GM18498 (cell line): Measurements from ENCODE around the gene IQCE.
"Not testable (repeated sequence)": the region's sequence is repeated elsewhere in the genome, so short reads cannot be mapped to it uniquely, and the experiment has no call there.

Experiments
- ATAC-seq: cut with Tn5 transposase; IDR thresholded peaks from one replicate; pipeline ENCODE4 v1.9.1; 2021; ENCODE audit warnings: mild to moderate bottlenecking, moderate library complexity; ENCODE audit not compliant: unreplicated experiment

Gene IQCE

DNA sequence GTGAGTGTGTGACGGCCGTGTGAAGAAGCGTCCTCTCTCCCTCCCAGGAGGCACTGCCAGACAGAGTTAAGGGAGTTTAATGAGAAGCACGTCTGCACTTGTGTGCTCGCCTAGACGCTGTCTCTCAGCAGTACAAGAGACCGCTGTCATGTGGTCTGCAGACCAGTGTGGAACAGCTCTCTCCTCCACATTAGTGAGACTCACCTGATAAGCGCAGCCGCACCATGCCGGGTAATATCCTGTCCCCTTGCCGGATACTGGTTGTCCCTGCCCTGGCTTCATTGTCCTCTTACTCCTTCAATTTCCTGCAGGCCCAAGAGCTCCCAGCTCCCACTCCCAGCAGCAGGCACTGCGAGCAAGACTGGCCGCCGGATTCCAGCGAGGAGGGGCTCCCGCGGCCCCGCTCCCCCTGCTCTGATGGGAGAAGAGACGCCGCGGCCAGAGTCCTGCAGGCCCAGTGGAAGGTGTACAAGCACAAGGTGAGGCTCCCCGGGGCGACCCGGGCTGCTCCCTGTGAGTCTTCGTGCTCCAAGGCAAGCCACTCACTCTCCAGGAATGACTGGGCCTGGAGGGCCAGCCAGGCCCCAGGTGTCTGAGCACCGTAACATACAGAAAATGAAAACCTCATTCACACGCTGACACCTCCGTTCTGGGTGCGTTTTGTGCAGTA, 39.5 kb downstream of the IQCE start:
- no peak for ATAC-seq

DNA sequence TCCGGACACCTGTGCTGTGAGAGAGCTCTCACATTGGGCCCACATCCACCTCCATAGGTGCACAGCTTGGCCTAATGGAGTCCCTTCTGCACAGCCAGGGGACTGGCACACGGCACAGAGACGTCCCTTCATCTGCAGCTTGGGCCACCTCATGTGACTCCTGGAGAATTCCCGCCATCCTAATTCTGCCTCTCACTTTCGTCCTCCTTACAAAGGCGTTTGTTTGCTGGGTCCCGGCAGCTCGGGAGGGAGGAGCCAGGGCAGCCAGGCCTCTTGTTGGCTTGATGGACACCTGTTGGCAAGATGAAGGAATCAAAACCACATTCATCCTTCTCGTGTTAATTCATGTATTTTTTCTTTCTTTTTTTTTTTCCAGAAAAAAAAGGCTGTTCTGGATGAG, 42.3 kb downstream of the IQCE start:
- no peak for ATAC-seq

DNA sequence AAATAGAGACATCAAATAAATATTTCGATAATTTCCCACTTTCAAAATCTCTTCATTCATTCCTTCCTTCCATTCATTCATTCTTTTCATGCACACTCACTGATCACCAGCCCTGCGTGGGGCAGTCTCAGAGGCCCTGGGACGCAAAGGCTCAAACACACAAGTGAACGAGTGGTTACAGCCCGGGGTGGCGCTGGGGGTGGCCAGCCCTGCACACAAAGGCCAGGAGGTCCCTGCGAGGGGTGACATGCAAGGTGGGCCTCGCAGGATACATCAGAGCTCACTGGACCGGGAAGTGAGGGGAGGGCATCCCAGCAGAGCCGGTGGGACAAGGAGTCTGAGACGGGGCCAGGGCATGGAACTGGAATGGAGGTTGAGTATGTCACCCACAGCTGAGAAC, 43.1 kb downstream of the IQCE start:
- no peak for ATAC-seq

DNA sequence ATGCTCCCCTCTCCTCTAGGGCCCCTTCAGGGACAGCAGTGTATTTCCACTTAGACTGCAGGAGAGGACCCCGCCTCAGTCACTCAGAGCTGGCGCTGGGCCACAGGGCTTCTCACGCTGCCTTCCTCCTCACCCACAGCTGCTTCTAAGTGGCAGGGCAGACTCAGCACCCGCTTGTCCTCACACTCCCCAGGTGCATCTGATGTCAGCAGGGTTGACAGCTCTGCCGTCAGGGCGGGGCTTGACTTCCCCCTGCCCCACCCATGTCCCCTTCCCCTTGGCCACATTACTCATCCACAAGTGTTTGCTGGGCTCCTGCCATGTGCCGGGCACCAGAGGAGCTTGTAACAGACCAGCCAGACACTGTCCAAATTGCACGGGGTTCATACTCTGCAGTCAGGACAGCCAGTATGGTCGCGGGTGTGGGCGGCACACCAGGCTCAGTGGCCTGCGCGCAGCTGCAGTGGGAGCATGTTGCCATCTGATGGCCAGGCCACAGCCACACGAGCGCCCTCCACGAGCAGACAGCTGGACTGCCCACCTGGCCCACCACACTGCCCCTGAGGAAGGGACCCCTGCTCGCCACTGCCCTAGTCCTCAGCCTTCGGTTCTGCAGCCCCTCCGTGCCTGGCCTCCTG, 43.7 kb downstream of the IQCE start:
- no peak for ATAC-seq

DNA sequence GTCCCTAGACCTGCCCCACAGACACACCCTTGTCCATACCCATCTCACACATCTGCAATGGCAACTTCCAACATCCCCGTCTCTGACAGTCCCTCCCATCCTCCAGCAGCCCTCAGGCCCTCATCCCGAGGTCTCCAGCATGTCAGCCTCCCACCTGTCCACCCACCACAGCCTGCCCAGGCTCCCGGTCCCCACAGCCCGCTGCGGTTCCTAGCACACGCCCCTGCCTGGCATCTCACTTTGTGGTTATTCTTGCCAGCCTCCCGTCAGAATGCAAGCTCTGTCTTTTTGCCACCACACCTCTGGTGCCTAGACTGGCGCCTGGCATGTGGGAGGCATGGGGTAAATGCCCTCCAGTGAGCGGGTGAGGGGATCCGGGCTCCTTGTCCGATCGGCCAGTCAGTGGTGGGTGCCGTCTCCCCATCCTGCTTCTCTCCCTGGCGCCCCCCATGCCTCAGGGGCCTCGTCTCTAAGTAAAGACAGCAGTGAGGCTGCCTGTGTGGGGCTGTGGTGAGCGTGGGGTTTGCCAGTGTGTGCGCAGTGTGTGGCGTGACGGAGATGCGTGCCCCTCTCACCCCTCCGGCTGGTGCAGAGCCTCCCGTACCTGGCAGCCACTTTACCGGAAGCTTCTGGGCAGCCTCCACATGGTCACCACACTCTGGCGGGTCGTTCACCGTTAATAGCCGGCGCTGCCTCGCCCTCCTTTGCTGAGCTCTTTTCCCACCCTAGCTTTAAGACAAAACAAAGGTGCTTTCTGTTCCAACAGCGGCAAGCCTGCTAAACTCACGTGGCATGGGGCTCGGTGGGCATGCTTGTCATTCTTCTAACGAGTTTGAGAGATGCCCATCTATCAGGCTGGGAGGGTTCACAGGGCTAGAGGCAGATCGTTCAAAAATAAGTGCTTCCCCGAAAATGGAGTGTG, 44.5 kb downstream of the IQCE start:
- ATAC-seq, result no peak

DNA sequence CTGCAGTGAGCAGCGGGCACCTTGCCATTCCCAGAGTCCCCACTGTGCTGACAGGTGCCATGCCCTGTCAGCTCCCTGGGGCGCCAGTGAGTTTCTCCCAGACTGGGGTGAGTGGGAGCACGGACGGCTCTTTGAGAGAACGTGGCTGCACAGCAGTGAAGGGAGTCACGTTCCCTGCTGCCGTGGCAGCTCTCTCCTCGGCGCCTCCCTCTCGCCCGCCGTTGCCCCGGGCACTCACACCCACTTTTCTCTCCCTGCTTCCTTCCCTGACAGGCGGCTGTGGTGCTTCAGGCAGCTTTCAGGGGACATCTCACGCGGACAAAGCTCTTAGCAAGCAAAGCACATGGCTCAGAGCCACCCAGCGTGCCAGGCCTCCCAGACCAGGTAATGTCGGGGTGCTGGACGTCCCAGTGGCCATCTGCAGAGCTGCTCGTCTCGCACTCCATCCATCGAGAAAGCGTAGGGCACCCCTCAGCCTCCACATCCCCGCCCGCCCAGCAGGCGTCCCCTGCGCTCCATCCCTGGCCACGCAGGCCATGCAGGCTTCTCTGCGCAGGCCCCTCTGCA, 45.9 kb downstream of the IQCE start:
- no peak for ATAC-seq

DNA sequence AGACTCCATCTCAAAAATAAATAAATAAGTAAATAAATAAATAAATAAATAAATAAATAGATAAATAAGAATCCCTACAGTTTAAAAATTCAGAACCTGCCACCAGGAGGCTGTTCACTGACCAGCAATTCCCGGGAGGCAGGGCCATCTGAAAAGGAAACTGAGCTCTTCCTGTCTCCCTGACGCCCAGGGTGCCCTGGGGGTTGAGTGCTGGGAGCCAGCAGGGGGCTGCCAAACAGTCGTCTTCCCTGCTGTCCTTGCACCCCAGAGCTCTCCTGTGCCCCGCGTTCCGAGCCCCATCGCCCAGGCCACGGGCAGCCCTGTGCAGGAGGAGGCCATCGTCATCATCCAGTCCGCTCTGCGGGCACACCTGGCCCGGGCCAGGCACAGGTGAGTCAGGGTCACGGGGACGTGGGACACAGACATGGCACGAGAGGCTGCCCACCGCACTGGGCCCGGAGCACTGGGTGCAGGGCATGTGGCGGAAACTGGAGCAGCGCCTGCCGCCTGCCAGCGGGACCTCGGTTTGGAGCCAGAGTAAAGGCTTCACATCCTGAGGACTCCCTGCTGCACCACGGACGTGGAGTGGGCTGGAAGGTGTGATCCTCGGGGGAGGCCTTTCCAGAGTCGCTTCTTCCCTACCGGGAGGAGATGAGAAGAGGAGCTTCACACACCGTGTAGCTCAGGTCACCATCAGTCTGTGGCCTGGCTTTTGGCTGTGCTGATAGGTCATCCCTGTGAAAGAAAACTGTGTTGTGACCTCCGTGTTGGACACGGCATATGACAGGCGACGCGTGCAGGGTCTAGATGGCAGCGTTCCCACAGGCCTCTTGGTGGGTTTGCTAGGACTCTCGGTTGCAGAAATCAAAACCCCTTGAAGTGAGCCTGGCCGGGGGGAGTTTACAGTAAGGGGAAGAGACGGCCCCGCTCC, 47.1 kb downstream of the IQCE start:
- ATAC-seq, result no peak

DNA sequence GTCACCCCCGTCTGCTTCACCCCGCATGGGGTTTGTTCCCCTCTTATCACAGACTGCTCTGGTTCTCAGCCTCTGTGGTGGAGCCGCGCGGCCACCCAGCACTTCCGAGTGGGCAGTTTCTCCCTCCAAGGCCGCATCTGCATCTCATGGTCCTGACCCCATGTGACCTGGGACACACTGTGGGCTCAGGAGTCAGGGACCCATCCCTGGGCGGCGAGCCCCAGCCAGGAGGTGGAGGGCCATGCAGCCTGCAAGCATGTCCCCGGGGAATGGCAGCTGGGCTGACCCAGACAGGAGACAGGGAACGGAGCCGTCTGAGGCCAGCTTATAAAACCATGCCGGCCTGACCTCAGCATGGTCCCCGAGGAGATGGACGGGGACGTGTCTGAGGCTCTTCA, 47.8 kb downstream of the IQCE start:
- ATAC-seq, result no peak

DNA sequence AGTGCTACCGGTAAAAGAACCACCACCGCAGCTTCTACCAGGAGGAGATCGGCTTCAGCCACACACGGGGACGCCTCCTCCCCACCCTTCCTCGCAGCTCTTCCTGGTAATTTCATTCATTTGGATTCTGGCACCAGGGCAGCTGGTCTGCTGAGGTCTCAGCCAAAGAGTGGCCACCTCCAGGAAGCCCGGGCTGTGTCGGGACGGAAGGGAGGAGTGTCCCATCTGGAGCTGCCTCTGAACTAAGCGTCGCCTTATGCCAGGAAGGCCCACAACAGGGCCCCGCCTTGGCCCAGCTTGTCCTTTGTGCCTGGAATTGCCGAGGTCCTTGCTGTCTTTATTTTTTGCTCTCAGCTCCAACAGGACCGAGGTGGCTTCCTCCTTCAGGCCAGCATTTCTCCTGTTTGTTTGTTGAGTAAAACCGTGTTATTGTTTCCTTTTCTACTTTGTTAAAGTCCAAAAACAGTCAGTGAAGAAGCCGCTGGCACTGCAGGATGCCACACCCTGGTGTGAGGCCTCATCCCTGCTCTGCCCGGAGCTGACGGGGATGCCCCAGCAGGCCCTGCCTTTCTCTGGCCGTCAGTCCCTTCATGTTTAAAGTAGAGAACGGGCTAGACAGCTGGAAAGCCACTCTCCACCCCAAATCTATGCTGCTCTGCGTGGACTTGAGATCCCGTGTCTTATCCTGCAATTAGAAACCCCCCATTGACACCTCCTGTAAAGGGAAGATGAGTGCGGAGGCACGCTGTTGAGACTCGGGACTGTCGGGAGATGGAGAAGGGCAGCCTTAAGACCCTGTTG, 48.5 kb downstream of the IQCE start:
- no peak for ATAC-seq

DNA sequence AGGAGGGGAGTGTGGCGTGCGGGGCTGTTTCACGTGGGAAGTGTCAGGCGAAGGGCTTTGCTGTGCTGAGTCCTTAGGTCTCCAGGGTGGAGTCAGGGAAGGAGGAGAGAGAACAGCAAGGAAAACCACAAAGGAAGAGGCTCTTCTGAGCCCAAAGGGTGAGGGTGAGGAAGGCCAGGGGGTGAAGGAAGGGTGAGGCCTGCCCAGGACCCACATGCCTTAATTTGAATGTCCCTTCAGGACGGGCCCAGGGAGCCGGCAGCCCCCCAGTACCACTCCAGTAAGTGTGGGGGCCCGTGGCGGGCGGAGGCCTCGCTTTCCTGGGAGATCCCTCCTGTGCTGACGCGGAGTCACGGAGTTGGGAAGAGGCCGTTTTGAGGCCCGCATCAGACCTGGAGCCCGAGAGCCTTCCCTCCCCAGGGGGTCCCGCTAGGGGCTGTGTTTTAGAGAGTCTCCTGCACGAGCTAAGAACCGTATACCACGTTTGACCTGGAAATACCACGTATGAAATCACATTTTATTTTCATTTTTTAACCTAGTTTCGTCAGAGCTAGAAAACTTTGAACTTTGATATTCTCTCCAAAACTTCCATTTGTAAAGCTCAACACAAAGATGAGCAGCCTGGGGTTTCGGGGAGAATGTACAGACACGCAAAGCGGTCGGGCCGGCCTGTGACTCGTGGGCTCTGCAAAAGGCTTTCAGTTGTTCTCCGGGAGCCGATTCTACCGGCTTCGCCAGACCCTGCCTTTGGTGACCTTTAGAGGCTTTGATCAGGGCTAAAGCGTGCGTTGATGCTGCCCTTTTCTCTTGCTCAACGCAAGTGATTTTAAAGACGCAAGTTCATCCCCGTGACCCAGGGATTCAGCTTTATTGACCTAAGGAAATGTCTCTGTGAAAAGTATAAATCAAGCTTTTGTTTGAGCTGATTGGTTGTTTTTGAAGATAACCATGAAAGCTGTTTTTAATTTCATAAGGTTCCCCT, 49.4 kb downstream of the IQCE start:
- no peak for ATAC-seq

DNA sequence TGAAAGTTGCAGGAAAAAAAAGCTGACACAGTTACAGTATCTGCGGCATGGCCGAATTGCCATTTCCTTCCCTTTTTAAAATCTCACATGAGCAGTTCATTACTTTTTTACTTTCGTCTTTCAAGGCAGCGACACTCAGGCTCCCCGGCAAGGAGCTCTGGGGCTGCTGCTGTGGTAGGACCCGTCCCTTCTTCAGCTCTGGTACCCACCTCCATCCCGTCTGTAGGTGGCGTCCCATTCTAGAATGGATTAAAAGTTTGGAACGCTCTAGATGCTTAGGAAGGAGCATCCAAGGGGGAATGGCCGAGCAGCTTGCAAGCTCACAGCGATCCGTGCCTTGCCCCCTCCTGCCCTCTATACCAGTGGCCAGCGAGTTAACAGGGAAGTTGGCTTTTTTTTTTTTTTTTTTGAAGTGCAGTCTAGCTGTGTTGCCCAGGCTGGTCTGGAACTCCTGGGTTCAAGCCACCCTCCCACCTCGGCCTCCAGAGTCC, 50.2 kb downstream of the IQCE start:
- ATAC-seq, result no peak

DNA sequence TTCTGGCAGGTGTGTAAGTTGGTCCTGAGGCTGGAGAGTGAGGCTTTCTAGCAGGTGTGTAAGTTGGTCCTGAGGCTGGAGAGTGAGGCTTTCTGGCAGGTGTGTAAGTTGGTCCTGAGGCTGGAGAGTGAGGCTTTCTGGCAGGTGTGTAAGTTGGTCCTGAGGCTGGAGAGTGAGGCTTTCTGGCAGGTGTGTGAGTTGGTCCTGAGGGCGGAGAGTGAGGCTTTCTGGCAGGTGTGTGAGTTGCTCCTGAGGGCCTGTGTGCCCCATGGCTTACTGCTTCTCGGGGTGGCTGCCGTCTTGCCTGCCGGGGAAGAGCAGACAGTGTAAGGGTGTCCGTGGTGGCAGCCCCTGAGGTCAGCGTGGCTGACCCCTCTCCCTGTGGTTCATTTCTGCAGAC, 50.9 kb downstream of the IQCE start:
- ATAC-seq, result not testable (repeated sequence)

DNA sequence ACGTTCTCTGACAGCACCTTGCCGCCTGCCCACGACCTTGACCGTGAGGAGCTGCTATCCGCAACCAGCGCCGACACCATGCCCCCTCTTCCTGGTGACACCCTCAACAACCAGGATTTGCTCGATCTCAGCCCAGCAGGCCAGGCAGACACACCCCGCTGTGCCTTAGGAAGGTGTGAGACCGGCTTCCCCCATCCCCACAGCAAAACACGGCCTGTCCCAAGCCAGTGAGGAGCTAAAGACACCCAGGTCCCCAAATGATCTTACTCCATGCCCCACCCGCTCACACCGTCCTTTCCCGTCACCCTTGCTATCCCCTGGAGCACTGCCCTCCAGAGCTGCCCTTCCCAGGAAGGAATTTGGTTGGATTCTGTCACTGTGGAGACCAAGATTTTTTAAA, 51.7 kb downstream of the IQCE start:
- ATAC-seq, result no peak

DNA sequence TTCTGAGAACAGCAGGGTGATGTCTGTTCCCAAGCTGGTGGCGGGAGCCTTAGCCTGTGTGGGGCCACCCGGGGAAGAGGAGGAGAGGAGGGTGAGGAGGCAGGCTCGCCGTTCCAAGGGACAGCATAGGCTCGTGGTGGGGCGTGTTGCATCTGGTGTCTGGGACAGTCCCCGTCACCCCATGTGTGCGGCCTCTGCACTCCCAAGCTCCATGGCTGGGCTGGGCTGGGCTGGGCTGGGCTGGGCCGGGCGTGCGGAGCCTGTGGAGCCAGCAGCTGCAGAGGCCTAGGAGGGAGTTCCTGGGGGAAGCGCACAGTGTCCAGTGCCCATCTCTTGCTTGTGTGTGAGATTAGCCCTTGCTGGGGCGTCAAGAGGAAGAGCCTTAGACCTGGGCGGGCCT, 52.1 kb downstream of the IQCE start:
- ATAC-seq, result no peak

DNA sequence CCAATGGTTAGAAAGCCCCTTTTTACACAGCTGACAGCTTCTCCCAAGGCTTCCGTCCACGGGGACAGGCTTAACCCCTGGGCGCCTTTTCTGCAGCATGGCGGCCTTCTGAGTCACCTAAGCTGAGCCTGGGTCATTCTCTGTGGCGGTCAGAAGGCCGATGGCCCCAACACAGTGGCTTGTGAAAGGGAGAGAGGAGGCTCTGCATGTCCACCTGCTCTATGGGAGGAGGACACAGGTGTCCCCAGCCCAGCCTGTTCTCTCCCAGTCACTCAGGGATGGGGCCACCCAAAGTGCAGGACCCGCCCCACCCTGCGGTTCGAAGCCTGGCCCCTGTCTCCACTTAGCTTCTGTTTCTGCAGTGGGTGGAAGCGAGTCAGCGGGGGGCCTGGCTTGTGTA, 52.6 kb downstream of the IQCE start:
- no peak for ATAC-seq

DNA sequence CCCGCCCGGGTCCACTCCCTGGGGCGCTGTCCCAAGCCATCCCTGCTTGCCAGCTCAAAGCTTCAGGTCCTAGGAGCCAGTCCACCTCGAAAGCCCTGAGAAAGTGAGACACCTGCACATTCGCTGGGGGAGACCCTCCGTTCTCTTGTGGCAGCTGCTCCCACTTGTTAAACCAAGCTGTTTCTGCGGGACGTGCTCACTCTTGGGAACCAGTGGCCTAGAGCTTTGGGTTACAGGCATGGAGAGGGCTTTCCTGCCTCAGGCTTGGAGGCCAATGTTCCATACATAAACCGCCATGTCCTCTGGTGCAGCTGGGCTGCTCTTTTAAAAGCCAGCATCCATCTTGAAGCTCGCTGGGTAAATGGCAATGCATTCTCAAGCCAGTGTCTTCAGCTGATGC, 53.1 kb downstream of the IQCE start:
- ATAC-seq, result no peak

DNA sequence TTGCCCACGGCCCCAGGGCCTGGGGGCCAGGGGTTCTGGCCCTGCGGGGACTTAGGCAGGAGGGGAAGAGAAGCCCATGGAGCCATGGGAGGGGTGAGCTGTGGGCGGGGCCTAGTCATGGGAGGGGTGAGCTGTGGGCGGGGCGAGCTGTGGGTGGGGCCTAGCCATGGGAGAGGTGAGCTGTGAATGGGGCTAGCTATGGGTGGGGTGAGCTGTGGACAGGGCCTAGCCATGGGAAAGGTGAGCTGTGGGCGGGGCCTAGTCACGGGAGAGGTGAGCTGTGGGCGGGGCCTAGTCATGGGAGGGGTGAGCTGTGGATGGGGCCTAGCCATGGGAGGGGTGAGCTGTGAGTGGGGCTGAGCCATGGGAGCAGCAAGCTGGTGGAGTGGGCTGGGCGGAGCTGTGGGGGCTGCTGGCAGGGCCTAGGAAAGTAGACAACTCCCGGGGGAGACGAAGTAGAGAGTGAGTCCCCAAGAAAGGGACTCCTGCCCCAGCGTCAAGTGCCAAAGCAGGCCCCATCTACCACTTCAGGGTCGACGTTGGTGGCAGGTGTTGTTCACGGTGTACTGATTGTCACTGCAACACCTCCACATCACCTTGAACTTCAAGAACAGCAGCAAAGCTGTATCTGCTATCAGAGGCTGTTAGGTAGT, 53.8 kb downstream of the IQCE start:
- no peak for ATAC-seq
